NCI-H748 (cell line): Measurements from ENCODE around the gene FCER1A.

Experiments used
- DNase-seq: peaks from one replicate; lab custom pipeline; 2025; ENCODE audit not compliant: unreplicated experiment; lab: John Stamatoyannopoulos, UW

Gene FCER1A

DNA sequence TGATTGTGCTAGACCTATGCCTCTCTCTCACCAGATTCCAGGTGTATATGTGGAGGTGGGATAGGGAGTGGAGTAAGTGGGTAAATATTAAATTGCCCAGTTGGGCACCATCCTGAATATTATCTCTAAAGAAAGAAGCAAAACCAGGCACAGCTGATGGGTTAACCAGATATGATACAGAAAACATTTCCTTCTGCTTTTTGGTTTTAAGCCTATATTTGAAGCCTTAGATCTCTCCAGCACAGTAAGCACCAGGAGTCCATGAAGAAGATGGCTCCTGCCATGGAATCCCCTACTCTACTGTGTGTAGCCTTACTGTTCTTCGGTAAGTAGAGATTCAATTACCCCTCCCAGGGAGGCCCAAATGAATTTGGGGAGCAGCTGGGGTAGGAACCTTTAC lies at the start of gene FCER1A:
Gene FCER1A, plus strand, starts transcription at position 242 of the 400 bp plus-strand sequence. Its CDS starts 29 bp downstream, at position 271.
- DNase-seq, result no peak

DNA sequence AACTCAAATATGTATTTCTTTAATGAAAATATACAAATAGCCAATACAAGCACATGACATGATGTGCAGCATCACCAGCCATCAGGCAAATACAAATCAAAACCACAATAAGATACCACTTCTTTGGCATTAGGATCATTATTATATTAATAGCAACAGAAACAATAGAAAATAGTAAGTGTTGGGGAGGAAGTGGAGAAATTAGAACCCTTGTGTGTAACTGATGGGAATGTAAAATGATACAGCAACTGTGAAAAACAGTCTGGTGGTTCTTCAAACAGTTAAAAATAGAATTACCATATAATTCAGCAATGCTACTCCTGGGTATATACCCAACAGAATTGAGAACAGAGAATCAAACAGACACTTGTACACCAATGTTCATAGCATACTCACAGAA lies 40.8 kb upstream of the FCER1A start:
- no peak for DNase-seq

DNA sequence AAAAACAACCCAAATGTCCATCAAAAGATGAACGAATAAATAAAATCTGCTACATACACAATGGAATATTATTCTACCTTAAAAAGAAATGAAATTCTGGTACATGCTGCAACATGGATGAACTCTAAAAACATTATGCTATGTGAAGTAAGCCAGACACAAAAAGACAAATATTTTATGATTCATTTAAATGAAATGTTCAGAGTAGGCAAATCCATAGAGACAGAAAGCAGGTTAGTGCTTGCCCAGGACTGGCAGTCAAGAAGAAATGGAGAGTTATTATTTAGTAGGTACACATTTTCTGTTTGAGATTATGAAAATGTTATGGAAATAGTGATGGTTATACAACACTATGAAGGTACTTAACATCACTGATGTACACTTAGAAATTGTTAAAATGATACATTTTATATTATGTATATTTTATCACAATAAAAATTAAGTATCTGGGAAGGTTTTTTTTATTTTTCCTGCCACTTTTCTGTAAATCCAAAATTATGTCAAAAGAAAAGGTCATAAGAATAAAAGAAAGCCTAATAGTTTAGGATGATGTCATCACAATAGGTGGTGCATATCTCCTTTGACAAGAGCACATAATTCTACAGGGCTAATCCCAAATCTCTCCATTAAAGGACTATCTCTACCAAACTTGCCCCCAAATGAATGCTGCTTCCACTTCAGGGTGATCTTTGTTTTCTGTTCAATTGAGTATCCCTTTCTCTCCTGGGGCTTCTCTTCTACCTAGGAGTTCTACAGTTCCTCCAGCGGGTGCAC lies 40.2 kb upstream of the FCER1A start:
- DNase-seq, result no peak

DNA sequence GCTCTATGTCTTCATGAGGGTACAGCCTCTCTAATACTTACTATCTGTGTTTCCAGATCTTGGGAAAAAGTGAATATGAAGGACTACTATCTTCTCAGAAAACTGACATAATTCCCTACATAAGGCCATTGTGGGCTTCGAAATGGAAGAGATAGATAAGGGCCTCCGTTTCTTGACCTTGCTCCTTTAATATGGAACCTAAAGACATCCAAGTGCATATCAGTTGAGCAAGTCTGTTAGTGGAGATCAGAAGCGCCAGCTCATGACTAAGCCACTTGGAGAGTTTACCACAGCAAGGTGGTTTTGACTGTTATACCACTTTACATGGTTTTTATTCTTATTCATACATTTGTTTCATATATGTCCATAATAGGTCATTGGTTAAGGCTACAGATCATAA lies 35.3 kb upstream of the FCER1A start:
- DNase-seq, result no peak

DNA sequence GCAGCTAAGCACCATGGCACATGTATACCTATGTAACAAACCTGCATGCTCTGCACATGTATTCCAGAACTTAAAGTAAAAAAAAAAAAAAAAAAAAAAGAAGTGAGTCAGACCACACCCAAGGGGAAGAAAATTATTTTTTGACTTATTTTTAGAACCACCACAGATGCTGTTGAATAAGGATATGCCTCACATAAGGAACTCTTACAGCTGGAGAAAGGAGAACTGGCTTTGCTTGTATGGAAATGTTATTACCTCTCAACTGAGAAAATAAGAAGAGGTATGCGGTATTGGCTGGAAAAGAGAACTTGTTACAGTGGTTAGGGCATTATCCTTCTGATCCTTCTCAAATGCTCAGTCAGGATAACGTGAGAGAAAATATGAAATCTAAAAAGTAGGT lies 27.5 kb upstream of the FCER1A start:
- DNase-seq, result no peak

DNA sequence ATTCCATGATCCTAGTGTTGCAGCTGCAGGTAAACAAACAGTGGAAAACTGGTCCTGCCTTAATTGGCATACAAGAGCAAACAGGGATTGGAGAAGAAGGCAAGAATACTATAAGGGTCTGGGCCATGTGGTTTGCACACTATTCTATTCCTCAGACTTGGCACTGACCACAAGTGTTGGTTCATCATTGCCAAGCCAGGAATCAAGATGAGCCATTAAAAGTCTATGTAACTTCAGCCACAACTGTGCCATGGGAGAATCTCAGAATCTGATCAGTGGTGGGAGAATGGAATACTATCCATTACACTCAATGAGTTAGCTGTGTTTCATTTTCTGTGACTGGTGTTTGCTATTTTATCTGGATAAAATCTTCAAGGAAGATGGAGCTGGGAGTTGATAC lies 26.2 kb upstream of the FCER1A start:
- DNase-seq, result no peak

DNA sequence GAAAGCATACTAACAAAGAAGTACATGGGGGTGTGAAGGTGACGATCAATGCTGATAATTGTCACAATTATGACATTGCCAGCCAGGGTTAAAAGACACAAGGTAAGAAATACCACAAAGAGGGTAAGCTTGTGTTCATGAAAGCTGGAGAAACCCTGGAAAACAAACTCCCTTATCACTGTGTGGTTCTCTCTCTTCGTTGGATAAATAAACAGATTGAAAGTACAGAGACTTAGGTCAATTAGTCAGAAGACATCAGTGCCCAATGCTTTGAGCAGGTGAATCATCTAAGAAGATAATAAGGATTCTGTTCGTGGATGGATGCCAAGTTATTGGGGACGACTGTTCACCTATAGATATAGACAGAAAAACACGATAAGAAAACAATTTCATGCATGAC lies 22.4 kb upstream of the FCER1A start:
- DNase-seq, result no peak

DNA sequence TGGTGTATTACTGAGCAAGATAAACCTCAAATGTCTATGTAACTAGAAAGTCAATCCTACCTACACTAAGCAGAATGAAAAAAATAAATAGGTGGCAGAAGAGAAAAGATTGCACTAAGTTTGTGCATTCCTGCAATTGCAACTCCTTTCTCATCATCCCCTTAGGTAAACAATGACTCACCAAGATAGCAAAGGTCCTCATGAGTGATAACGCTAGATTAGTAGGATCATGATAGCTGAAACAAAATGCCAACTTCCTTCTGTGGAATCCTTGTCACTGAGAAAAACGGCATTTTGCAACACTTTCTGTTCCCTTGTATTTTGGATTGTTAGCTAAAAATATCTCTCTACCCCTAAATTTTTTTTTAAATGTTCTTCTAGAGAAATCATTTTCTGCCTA lies 20.0 kb upstream of the FCER1A start:
- no peak for DNase-seq

DNA sequence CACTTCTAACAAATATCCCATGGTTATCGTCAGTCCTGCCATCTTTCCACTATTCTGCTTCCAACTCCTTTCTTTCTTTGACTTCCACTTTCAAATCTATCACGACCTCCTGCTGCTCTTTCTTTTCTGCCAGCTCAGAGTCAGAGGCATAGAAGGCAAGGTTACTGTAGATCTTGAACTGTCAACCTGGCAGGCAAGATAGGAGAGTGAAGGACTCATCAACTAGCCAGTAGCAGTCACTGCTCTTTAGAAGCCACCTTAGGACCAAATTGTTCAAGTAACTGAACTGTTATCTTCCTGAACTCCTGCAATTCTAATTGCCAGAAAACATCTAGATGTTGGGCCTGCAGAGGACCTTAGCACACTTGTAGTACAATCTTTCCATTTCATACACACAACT lies 13.1 kb upstream of the FCER1A start:
- DNase-seq, result no peak

DNA sequence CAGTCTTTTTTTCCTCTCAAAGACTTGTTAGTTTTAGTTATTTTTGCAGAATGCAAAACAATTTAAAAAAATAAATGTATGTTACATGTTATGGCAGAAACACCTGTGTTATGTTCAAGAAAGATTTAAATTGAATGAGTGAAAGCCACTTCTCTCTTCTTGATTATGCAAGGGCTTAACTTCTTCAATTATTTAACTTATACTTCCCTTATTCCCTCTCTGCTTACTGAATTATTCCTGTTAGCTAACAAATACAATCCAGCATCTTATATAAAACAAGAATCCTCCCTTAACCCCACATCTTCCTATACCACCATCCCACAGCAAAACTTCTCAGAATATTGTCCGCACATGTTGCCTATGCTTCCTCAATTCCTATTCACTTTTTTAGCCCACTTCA lies 10.7 kb upstream of the FCER1A start:
- no peak for DNase-seq

DNA sequence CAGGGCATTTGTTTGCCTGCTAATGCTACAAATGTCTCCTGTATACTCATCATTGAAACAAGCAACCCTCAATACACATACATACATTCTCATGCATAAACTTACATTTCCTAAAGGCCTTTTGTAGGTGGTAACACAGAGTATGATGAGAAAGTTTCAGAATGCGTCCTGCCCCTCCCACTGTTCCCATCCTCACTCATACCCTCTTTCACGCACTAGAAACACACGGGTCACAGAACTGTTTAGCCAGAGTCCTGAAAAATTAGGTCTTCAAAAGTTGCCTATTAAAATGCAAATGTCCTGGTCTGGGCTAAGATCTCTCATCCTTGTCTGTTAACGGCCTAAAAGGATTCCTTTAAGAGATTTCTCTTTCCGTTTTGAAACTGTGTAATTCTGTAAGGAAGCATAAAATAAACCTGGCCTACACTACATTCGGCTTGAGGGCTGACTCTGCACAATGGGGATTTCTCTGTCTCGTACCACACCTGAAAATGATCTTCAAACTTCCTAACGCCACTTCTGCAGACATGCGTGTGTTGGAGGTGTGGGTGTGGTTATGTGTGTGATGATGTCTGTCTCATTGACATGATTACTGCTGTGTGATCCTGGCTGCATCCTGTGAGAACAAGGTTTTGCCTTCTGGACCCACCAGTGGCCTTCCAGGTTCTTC lies 5.3 kb upstream of the FCER1A start:
- DNase-seq, result no peak

DNA sequence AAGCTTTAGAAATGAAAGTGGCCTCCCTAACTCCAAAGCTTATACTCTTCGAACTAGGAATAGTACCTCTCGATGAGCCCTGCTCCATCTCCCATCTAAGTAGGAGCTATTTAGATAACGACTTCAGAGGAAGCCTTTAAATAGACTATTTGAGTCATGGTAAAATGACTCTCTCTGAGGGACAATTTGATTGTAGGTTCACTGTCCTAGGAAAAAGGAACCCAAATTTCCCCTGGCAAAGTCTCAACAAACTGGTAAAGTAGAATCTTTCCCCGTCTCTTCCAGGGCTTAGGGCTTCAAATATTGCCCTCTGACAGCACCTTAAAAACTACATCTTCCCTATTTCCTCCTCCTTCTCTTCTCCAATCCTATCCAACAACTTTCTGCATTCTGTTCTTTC lies 2.0 kb upstream of the FCER1A start:
- no peak for DNase-seq

DNA sequence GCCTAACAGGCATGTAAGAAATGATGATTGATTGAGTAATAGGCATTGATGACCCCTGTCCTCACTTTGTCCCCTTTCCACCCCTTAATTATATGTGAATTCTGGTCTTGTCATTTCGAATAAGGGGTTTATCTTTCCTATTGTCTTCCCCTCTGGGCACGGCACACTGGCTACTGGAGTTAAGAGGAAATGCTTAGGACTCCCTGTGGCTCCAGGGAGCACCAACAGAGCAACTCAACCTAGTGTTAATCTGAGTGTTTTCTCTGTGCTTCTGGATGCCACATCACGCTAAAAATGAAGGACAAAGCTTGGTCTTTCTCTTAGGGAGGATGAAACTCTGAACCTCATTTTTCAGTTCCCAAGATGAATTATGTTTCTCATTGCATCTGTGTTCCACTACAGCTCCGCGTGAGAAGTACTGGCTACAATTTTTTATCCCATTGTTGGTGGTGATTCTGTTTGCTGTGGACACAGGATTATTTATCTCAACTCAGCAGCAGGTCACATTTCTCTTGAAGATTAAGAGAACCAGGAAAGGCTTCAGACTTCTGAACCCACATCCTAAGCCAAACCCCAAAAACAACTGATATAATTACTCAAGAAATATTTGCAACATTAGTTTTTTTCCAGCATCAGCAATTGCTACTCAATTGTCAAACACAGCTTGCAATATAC lies 5.3 kb downstream of the FCER1A start:
- no peak for DNase-seq

DNA sequence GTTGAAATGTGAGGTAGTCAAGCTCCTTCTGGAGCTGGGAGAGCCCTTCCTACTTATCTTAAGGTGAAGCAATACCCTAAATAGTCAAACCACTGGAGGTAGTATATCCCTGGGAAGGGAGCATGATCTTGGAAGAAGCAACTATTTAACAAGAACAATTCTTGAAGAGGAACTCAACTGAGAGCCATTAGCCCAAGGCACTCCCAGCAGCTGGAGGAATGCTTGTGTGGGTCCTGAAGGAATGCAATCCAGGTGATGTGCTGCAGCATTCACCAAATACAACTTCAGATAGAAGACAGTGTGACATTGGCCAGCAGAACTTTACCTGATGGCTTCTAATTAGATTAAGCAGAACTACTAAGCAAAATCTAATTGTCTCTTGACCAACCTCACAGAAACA lies 9.5 kb downstream of the FCER1A start:
- DNase-seq, result no peak

DNA sequence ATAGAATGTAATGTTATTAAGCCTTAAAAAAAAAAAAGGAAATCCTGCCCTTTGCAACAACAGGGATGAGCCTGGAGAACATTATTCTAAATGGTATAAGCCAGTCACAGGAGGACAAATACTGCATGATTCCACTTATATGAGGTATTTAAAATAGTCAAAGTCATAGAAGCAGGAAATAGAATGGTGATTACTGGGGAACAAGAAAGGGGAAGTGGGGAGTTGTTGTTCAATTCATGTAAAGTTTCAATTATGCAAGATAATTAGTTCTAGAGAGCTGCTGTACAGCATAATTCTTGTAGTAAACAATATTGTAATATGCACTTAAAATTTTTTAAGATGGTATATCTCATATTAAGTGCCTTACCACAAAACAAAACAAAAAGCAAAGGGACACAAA lies 13.2 kb downstream of the FCER1A start:
- no peak for DNase-seq

DNA sequence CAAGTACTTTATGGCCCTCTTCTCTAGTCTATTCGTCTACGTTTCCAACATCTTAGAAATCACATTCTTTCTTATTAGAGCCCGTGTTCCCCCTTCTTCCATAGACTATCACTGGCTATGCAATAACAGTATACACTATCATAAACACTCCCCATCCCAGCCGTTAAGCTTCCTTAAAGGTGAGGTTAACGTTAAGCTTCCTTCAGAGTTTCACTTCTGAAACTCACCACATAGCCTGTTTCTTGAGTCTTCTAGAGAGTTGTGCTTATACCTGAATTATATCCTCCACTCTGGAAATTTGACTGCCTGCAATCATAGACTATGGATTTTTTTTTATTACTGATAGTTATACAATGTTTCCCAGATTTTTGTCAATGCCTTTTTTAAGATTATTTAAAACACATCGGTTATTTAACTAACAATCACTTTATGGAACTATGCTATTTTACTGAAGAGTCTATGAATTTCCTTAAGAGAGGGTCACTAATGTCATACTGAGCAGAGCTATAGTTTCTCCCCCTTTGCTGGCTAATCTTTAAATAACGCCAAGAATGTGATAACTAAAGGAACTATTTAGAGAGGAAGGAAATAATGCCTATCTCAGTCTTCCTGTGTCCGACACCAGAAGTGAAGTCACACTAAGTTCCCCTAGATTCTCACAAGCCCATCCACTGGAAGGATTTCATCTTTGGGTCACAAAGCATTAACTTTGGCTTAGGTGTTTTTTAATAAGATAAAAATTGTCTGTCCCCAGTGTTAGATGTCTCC lies 16.8 kb downstream of the FCER1A start:
- no peak for DNase-seq

DNA sequence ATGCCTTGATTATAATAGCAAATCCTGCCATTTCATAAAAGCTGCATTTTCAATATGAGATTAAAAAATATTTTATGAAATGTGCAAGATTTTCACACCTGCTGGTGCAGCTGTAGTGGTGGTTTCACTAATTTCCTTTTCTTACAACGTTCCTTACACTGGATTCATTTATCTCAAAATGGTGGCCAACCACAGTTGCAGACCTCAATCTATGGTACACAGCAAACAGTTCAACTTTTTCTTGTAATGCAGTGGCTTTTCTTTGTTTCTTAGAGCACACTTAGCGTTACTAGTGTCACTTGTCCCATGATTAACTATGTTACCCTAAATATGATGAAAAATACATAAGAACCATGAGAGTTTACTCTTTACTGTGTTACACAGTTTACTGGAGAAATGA lies 32.7 kb downstream of the FCER1A start:
- DNase-seq, result no peak

DNA sequence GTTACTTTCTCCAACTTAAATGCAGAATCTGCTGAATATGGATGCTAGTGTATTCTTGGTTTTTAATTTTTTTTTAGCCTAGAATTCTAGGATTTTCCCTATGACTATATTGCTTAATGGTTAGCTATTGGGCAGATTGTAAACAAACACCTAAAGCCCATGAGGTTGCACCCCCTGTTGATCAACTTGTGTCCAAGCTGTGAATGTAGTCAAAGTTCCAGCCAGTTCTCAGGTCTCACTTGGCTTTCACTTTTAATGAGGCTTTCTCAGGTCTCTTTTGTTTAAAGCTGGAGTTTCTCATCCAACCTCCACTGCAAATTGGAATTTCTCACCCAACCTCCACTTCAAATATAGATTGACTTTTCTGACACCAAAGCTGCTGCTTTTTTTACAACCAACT lies 35.9 kb downstream of the FCER1A start:
- no peak for DNase-seq

DNA sequence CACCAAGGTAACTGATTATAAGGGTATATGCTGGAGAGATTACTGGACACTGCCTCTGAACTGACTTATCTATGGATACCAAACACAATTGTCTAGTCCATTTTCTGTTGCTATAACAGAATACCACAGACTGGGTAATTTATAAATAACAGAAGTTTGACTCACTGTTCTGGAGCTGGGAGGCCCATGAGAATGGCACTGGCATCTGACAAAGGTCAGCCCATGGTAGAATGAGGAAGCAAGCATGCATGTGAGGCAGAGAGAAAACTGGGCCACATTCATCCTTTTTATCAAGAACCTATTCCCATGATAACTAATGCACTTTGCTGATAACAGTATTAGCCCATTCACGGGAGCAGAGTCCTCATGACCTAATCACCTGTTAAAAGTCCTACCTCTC lies 37.4 kb downstream of the FCER1A start:
- DNase-seq, result no peak

DNA sequence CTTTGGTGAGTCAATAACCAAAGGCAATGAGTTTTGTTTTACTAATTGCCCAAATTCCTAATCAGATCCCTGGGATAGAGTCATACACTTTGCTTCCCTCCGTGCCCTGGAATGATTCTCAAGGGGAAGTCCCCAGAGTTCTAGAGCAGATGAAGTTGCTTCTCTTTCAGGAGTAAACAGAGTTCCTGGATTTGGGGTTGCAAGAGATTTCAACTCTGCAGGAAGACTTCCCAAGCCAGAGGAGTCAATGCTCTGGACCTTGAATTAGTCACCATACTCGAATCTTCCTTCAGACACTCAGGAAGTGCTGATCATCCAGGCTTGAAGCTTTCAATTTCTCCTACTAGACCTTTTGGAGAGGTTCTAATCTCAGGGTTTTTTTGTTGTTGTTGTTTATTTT lies 39.6 kb downstream of the FCER1A start:
- DNase-seq, result no peak

DNA sequence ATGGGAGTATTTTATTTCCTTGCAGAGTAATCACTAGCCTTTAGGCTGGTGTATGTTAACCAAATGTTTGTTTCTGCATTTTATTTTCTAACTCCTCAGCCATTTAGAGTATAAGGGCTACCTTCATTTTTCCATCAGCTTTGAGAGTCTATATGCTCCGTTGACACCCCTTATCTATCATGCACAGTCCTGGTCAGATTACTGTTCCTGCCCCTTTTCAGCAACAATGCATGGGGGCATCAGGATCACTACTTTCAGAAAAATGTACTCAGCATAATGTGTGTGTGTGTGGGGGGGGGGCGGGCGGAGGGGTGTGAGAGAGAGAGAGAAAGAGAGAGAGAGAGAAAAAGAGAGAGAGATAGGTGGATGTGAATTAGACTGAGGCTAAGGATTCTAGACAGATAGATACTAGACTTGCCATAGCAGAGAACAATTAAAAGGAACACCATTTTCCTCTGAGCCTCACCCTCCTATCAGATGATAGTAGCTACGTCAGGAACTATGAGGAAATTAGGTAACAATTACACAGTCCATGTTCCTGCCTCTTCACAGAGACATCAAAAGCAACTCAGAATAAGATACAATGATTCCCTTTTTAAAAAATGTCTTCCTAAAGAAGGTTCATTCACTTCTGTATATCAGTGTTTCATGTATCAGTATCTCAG lies 40.8 kb downstream of the FCER1A start:
- no peak for DNase-seq
